ENCODE measurements around the gene HPSE.

Gene HPSE

DNA sequence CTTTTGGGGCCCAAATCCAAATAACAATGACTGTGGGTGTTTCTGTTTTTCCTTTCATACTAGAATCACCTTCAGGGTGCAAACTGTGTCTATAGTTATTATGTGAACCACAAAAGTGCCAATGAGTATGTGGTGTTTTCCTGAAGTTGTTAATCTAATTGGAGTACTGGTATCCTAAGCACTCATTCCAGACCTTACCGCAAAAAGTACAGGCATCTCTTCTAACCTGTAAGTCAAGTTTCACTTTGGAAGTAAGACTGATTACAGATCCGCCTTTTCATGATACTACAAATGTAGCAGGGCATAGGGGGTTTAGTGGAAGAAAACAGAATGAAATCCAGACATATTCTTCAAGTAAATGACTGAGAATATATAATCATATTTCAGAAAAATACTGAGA is 66.2 kb downstream of the HPSE start:
- Histone ChIP-seq H3K4me3 (ENCODE audit: insufficient read depth, low read depth, low read length, poor library complexity, severe bottlenecking) (no peak overlapping the region), H3K4me1 (ENCODE audit: control insufficient read depth, insufficient read depth, low read length, poor library complexity, severe bottlenecking) (no peaks in the 10 kb centered on the region), H3K9me3 (ENCODE audit: control insufficient read depth, low read length) (no peaks in the 10 kb centered on the region), H3K36me3 (ENCODE audit: control insufficient read depth, insufficient read depth, low read length) (peaks cover 6% of the 10 kb centered on the region), H3K27me3 (replicated peaks; ENCODE audit: control insufficient read depth, insufficient read depth, low read length, poor library complexity, severe bottlenecking) (no peaks in the 10 kb centered on the region), H3K27ac (ENCODE audit: insufficient read depth, low read length, poor library complexity, severe bottlenecking) (no peak overlapping the region)
- DNase-seq = no peak

DNA sequence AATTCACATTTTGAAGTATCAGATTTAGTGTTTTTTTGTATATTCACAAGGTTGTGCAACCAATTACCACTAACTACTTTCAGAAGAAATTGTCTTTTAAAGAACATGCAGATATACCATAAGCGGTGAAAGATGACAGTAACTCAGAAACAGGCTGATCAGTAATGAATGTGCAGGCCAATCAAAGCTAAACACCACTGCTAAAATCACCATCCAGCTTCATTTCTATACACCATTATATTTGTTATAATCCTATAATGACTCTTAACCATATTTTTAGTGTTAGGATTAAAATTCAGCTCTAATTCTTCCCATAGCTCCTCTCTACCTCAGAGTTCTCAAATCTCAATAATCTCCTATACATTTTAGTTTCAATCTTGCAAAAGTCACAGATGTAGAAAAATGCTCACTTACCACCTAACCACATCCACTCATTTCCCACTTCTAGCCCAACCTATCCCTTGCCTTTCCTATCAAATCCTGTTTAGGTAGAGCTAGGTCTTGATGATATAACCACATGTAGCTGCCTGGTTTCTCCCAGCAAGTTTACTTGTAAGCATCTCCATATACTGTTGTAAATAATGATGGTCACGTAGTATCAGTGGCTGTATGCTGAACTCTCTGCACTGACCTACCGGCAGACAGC is 66.7 kb downstream of the HPSE start:
- no peaks in the 10 kb centered on the region for H3K9me3 ChIP-seq (ENCODE audit: control insufficient read depth, low read length)
- peaks cover under 1% of the 10 kb centered on the region for H3K36me3 ChIP-seq (ENCODE audit: control insufficient read depth, insufficient read depth, low read length)
- no peaks in the 10 kb centered on the region for H3K4me1 ChIP-seq (ENCODE audit: control insufficient read depth, insufficient read depth, low read length, poor library complexity, severe bottlenecking)
- no peak overlapping the region for H3K4me3 ChIP-seq (ENCODE audit: insufficient read depth, low read depth, low read length, poor library complexity, severe bottlenecking)
- no peak for DNase-seq
- no peak overlapping the region for H3K27ac ChIP-seq (ENCODE audit: insufficient read depth, low read length, poor library complexity, severe bottlenecking)
- no peaks in the 10 kb centered on the region for H3K27me3 ChIP-seq (replicated peaks; ENCODE audit: control insufficient read depth, insufficient read depth, low read length, poor library complexity, severe bottlenecking)

DNA sequence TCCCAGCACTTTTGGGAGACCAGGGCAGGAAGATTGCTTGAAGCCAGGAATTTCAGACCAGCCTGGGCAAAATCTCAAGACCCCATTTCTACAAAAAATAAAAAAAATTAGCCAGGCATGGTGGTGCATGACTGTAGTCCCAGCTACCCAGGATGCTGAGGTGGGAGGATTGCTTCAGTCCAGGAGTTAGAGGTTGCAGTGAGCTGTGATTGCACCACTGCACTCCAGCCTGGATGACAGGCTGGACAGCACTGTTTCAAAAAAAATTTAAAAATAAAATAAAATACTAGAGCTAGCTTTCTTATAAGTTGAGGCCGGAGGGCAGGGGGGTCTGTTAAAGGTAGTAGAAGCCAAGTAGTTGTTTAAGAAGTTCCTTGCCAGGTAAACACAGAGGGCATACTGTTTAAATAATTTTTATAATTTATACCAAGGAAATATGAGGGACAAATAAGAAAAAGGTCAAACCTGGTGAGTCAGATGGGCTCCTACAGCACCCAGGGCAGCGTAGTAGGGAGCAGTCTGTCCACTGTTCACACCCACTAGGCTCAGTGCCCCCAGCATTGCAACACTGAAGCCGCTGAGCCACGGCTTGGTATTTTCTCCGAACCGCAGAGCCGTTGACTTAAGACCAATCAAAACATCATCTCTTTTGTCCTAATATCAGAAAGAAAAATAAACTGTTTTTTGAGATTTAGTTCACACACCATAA is 67.4 kb downstream of the HPSE start:
- H3K9me3 ChIP-seq (ENCODE audit: control insufficient read depth, low read length) = no peaks in the 10 kb centered on the region
- no peak for DNase-seq
- H3K36me3 ChIP-seq (ENCODE audit: control insufficient read depth, insufficient read depth, low read length) = no peaks in the 10 kb centered on the region

DNA sequence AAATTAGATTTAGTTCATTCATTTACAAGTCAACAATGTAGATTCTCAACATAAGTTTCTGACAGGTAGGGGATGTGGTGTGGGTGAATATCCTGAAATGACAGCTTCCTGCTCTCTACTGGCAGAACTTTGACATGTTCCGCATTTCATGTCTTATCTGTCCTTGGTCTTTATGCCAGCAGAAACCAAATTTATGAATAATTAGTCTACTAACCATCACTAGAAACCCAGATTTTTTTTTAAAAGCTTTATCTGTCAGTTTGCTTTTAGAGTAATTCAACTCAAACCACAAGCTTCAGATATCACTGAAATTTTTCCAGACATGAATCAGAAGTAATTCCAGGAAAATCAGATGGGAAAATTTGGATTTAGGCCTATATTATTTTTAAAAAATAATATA is 68.0 kb downstream of the HPSE start:
- no peak overlapping the region for H3K27ac ChIP-seq (ENCODE audit: insufficient read depth, low read length, poor library complexity, severe bottlenecking)
- H3K27me3 ChIP-seq (replicated peaks; ENCODE audit: control insufficient read depth, insufficient read depth, low read length, poor library complexity, severe bottlenecking) = no peaks in the 10 kb centered on the region
- H3K36me3 ChIP-seq (ENCODE audit: control insufficient read depth, insufficient read depth, low read length) = no peaks in the 10 kb centered on the region
- no peaks in the 10 kb centered on the region for H3K4me1 ChIP-seq (ENCODE audit: control insufficient read depth, insufficient read depth, low read length, poor library complexity, severe bottlenecking)
- H3K9me3 ChIP-seq (ENCODE audit: control insufficient read depth, low read length) = no peaks in the 10 kb centered on the region
- H3K4me3 ChIP-seq (ENCODE audit: insufficient read depth, low read depth, low read length, poor library complexity, severe bottlenecking) = no peak overlapping the region
- no peak for DNase-seq

More for the DNA sequence above, 67.4 kb downstream of the HPSE start:
- Histone ChIP-seq H3K4me1 (ENCODE audit: control insufficient read depth, insufficient read depth, low read length, poor library complexity, severe bottlenecking) (no peaks in the 10 kb centered on the region), H3K27me3 (replicated peaks; ENCODE audit: control insufficient read depth, insufficient read depth, low read length, poor library complexity, severe bottlenecking) (no peaks in the 10 kb centered on the region), H3K4me3 (ENCODE audit: insufficient read depth, low read depth, low read length, poor library complexity, severe bottlenecking) (no peak overlapping the region), H3K27ac (ENCODE audit: insufficient read depth, low read length, poor library complexity, severe bottlenecking) (no peak overlapping the region)

DNA sequence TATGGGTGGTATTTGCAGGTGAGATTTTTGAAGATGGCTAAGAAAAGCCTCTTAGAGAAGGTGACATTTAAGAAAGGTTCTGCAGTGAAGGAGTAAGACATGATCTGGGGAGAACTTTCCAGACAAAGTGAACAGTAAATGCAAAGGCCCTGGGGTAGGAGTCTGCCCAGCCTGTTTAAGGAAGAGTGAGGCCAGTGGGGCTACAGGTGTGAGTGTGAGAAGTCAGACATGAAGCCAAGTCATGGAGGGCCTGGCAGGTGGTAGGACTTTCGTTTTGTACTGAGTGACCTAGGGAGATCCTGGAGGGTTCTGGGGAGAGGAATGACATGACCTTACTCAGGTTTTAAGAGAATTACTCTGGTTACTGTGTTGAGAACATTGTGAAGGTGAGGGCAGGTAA is 71.5 kb downstream of the HPSE start:
- H3K27ac ChIP-seq (ENCODE audit: insufficient read depth, low read length, poor library complexity, severe bottlenecking) = no peak overlapping the region
- DNase-seq = no peak
- peaks cover 3% of the 10 kb centered on the region for H3K4me1 ChIP-seq (ENCODE audit: control insufficient read depth, insufficient read depth, low read length, poor library complexity, severe bottlenecking)
- no peaks in the 10 kb centered on the region for H3K36me3 ChIP-seq (ENCODE audit: control insufficient read depth, insufficient read depth, low read length)
- no peak overlapping the region for H3K4me3 ChIP-seq (ENCODE audit: insufficient read depth, low read depth, low read length, poor library complexity, severe bottlenecking)
- H3K27me3 ChIP-seq (replicated peaks; ENCODE audit: control insufficient read depth, insufficient read depth, low read length, poor library complexity, severe bottlenecking) = no peaks in the 10 kb centered on the region
- H3K9me3 ChIP-seq (ENCODE audit: control insufficient read depth, low read length) = no peaks in the 10 kb centered on the region

DNA sequence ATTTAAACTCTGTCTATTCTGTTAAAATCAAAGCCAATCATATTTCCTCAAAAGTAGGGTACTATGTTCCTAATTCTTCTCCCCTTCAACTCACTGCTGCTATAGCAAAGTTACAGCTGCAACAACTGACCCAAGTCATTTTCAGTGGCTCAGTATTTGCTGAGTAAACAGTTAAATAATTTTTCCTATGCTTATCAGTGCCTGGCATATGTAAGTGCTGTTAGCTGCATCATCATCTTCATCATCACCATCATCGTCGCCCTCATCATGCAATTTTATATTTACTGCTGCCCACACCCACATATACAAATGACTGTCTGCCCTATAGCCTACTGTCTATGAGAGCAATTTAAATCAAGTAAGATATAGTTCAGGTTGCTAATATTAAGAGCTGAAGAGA is 72.0 kb downstream of the HPSE start:
- DNase-seq = no peak
- Histone ChIP-seq H3K27ac (ENCODE audit: insufficient read depth, low read length, poor library complexity, severe bottlenecking) (no peak overlapping the region), H3K9me3 (ENCODE audit: control insufficient read depth, low read length) (no peaks in the 10 kb centered on the region), H3K27me3 (replicated peaks; ENCODE audit: control insufficient read depth, insufficient read depth, low read length, poor library complexity, severe bottlenecking) (no peaks in the 10 kb centered on the region), H3K36me3 (ENCODE audit: control insufficient read depth, insufficient read depth, low read length) (no peaks in the 10 kb centered on the region), H3K4me3 (ENCODE audit: insufficient read depth, low read depth, low read length, poor library complexity, severe bottlenecking) (no peak overlapping the region), H3K4me1 (ENCODE audit: control insufficient read depth, insufficient read depth, low read length, poor library complexity, severe bottlenecking) (peaks cover 3% of the 10 kb centered on the region)

DNA sequence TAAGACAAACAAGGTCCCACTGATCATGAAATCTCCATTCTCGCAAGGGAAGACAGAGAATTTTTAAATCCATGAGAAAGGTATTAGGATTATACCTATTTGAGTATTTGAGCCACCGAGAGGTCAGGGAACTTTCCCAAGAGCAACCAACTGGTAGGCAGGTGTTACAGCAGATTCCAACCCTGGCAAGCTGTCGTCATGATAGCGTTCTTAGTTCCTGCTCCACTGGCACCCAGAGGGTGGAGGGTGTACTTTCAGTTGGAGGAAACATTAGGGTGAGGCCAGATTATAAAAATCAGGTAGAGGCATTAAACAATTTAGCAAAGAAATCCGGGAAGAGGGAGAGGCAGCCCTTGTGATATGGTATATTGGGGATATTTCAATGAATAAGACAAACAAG is 73.3 kb downstream of the HPSE start:
- Histone ChIP-seq H3K27me3 (replicated peaks; ENCODE audit: control insufficient read depth, insufficient read depth, low read length, poor library complexity, severe bottlenecking) (no peaks in the 10 kb centered on the region), H3K36me3 (ENCODE audit: control insufficient read depth, insufficient read depth, low read length) (no peaks in the 10 kb centered on the region), H3K9me3 (ENCODE audit: control insufficient read depth, low read length) (no peaks in the 10 kb centered on the region), H3K4me1 (ENCODE audit: control insufficient read depth, insufficient read depth, low read length, poor library complexity, severe bottlenecking) (peaks cover 3% of the 10 kb centered on the region), H3K4me3 (ENCODE audit: insufficient read depth, low read depth, low read length, poor library complexity, severe bottlenecking) (no peak overlapping the region), H3K27ac (ENCODE audit: insufficient read depth, low read length, poor library complexity, severe bottlenecking) (no peak overlapping the region)
- no peak for DNase-seq

DNA sequence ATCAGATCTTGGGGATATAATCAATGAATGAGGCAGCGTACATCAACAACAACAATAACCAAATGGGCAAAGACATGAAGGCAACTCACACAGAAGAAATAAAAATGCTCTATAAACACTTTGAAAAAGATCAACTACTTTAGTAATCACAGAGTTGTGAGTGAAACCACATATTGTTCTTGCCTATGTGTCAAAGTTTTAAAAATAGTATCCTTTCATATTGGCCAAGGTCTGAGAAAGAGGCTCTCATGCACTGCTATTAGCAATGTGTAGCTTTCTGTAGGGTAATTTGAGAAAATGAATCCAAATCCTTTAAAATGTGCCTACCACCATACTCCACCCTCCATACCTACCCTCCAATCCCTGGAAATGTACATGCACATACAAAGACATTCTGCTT is 75.1 kb downstream of the HPSE start:
- Histone ChIP-seq H3K27me3 (replicated peaks; ENCODE audit: control insufficient read depth, insufficient read depth, low read length, poor library complexity, severe bottlenecking) (no peaks in the 10 kb centered on the region), H3K27ac (ENCODE audit: insufficient read depth, low read length, poor library complexity, severe bottlenecking) (no peak overlapping the region), H3K4me3 (ENCODE audit: insufficient read depth, low read depth, low read length, poor library complexity, severe bottlenecking) (no peak overlapping the region), H3K9me3 (ENCODE audit: control insufficient read depth, low read length) (no peaks in the 10 kb centered on the region), H3K4me1 (ENCODE audit: control insufficient read depth, insufficient read depth, low read length, poor library complexity, severe bottlenecking) (peaks cover 3% of the 10 kb centered on the region), H3K36me3 (ENCODE audit: control insufficient read depth, insufficient read depth, low read length) (no peaks in the 10 kb centered on the region)
- no peak for DNase-seq

DNA sequence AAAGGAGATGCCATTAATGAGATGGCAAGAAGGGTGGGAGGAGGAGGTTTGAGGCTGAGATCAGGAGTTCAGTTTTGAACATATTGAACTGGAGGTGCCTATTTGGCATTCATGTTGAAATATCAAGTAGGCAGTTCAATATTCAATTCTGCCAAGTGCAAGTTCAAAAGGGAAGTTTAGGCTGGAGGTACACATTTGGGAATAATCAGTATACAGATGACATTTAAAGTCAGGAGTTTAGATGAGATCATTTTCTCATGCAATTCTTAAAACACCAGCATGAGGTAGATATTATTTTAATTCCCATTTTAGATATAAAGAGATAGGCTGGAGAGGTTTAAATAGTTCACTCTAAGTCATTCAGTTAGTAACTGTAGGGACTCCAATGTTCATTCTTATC is 76.2 kb downstream of the HPSE start:
- H3K36me3 ChIP-seq (ENCODE audit: control insufficient read depth, insufficient read depth, low read length) = no peaks in the 10 kb centered on the region
- no peaks in the 10 kb centered on the region for H3K27me3 ChIP-seq (replicated peaks; ENCODE audit: control insufficient read depth, insufficient read depth, low read length, poor library complexity, severe bottlenecking)
- no peak overlapping the region for H3K4me3 ChIP-seq (ENCODE audit: insufficient read depth, low read depth, low read length, poor library complexity, severe bottlenecking)
- no peak overlapping the region for H3K27ac ChIP-seq (ENCODE audit: insufficient read depth, low read length, poor library complexity, severe bottlenecking)
- peaks cover 3% of the 10 kb centered on the region for H3K4me1 ChIP-seq (ENCODE audit: control insufficient read depth, insufficient read depth, low read length, poor library complexity, severe bottlenecking)
- DNase-seq = no peak
- no peaks in the 10 kb centered on the region for H3K9me3 ChIP-seq (ENCODE audit: control insufficient read depth, low read length)

DNA sequence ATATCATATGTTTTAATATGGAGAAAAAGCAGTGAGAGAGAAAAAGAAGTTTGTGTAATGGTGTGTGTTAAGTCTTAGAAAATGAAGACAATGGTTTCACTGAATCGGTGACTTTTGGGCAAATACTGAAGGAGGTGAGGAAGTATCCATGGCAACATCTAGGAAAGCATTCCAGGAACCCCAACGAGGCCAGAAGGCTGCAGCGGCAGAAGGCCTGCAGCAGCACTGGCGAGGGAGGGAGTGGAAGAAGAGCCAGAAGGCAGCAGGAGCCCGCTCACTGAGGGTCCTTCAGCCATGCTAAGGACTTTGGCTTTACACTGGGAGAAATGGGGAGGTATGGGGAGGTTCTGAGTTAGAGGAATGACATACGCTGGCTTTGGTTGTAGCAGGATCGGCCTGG is 76.8 kb downstream of the HPSE start:
- no peaks in the 10 kb centered on the region for H3K27me3 ChIP-seq (replicated peaks; ENCODE audit: control insufficient read depth, insufficient read depth, low read length, poor library complexity, severe bottlenecking)
- H3K9me3 ChIP-seq (ENCODE audit: control insufficient read depth, low read length) = no peaks in the 10 kb centered on the region
- no peak overlapping the region for H3K4me3 ChIP-seq (ENCODE audit: insufficient read depth, low read depth, low read length, poor library complexity, severe bottlenecking)
- peaks cover 3% of the 10 kb centered on the region for H3K4me1 ChIP-seq (ENCODE audit: control insufficient read depth, insufficient read depth, low read length, poor library complexity, severe bottlenecking)
- DNase-seq = no peak
- no peak overlapping the region for H3K27ac ChIP-seq (ENCODE audit: insufficient read depth, low read length, poor library complexity, severe bottlenecking)
- no peaks in the 10 kb centered on the region for H3K36me3 ChIP-seq (ENCODE audit: control insufficient read depth, insufficient read depth, low read length)
